VCaP (cell line): ENCODE results near the gene JAG2.

ENCODE experiments used
- H3K27ac ChIP-seq: fragments of 450-650 bp; 2 replicates; pipeline ENCODE4 v1.5.1; 2017
- TF ChIP-seq, protein P1 (sequence below): fragments of 450-650 bp; conservative IDR thresholded peaks from 2 replicates; pipeline ENCODE4 v1.5.1; 2017; ENCODE audit warnings: mild to moderate bottlenecking, moderate library complexity

JAG2 gene

DNA sequence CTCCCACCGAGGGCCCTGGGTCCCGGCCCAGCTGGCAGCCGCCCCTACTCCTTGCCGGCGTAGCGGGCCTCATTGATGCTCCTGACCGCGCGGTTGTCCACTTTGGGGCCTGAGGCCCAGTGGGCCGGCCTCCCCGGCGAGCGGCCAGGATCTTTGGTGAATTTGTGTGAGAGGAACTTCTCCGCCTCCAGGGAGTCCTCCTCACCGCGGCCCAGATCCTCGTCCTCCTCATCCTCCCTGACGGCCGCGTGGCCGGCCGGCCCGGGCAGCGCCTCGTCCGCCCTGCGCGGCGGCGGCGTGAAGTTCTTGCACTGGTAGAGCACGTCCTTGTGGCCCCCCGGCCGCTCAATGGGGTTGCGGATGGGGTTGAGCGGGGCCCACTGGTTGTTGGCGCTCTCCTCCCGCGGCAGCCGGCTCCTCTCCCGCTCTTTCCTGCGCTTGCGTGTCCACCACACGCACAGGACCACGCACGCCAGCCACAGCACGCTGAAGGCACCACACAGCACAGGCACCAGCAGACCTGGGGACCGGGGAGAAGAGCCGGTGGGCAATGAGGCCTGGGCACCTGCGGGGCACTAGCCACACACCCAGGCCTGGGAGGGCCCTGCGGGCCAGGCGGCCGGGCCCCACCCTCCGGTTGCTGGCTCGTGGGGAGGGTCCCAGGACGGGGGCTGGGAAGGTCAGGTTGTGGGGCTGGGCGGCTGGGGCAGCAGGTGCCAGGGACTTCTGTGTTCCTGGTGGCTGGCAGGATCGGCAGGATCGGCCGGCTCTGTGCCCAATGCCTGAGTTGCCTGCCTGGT is 25.7 kb downstream of the JAG2 start:
- TF ChIP-seq, protein P1, sequence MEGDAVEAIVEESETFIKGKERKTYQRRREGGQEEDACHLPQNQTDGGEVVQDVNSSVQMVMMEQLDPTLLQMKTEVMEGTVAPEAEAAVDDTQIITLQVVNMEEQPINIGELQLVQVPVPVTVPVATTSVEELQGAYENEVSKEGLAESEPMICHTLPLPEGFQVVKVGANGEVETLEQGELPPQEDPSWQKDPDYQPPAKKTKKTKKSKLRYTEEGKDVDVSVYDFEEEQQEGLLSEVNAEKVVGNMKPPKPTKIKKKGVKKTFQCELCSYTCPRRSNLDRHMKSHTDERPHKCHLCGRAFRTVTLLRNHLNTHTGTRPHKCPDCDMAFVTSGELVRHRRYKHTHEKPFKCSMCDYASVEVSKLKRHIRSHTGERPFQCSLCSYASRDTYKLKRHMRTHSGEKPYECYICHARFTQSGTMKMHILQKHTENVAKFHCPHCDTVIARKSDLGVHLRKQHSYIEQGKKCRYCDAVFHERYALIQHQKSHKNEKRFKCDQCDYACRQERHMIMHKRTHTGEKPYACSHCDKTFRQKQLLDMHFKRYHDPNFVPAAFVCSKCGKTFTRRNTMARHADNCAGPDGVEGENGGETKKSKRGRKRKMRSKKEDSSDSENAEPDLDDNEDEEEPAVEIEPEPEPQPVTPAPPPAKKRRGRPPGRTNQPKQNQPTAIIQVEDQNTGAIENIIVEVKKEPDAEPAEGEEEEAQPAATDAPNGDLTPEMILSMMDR, result no peak
- H3K27ac ChIP-seq, result no peak overlapping the region

DNA sequence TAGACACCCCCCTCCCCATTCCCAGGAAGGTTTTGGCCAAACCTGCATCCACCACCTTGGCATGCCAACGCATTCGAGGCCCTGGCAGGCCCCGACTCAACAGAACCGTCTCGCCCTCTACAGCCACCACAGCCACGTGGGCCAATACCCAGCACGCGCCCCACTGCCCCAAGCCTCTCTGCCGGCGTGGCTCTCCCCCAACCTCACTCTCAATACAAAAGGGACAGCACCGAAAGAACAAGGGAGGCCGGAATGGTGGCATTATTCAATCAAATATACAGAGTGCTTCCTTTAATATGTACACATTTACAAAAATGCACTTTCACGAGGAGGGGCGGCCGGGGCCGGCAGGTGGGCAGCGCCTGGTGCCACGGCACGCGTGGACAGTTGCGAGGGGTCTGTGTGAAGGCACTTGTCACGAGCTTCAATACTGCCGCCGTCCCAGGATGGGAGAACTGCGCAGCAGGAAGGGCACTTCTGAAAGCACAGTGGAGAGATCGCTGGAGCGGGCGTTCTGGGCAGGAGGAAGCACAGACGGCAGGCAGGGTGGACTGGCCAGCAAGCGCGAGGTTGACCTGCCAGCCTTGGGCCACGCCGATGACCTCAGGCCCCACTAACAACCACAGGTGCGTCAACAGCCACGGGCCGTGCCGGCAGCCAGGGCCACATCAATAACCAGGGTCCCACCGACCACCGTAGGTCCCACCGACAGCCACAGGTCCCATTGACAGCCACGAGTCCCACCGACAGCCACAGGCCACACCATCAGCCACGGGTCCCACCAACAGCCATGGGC is 26.9 kb downstream of the JAG2 start:
- TF ChIP-seq, protein P1, result no peak

DNA sequence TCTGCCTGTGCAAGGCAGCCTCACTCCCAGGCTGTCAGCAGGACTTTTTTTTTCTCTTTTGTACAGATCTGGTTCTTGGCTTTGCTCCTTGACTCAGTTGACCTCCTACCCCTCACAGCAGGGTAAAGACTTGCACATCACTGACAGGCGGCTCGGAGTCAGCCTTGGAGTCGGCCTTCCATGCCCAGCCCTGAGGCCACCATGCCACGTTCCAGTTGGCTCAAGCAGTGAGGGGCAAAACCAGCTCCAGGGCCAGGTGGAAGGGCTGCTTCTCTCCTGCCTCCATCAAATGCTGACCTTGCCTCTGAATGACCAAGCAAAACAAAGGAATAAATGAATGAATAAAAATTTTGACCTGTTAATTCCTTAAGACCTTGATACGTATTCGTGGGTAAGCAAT is 27.6 kb downstream of the JAG2 start:
- TF ChIP-seq, protein P1, result no peak
- no peak overlapping the region for H3K27ac ChIP-seq

More for the DNA sequence above, 26.9 kb downstream of the JAG2 start:
- H3K27ac ChIP-seq, result no peak overlapping the region

DNA sequence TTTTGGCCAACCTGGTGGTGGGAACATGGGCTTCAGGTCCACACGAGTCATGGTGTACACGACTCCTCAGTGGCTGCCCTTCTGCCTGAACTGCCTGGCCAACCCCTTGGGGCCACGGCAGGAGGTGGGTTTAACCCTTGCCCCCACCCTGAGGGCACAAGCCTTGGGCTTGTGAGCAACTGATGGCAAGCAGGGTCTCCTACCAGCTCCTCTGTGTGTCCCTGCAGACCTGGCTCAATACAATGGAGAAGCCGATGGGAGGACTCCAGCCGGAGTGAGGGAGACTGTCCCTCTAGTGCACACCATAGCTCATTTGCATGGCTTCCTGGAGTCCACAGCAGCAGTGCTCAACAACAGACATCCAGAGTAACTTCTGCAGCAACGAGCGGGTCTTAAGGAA is 28.0 kb downstream of the JAG2 start:
- no peak overlapping the region for H3K27ac ChIP-seq
- TF ChIP-seq, protein P1, result no peak

DNA sequence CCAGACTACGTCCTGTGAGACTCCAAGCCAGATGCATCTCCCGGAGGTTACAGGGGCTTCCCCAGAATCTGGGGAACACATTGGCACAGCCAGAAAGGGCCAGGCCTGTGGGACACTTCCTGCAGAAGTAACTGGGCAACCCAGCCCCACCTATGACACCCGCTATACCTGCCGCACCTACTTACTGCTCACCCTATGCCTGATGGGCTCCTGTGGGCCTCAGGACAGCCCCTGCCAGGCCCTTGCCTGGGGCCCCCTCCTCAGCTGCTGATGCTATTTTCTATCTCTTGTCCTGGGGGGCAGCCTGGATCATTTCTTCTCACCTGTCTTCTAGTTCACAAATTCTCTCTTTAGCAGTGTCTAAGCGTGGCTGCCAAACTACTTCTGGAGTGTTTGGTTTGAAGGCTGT is 28.7 kb downstream of the JAG2 start:
- no peak overlapping the region for H3K27ac ChIP-seq
- TF ChIP-seq, protein P1, result no peak

DNA sequence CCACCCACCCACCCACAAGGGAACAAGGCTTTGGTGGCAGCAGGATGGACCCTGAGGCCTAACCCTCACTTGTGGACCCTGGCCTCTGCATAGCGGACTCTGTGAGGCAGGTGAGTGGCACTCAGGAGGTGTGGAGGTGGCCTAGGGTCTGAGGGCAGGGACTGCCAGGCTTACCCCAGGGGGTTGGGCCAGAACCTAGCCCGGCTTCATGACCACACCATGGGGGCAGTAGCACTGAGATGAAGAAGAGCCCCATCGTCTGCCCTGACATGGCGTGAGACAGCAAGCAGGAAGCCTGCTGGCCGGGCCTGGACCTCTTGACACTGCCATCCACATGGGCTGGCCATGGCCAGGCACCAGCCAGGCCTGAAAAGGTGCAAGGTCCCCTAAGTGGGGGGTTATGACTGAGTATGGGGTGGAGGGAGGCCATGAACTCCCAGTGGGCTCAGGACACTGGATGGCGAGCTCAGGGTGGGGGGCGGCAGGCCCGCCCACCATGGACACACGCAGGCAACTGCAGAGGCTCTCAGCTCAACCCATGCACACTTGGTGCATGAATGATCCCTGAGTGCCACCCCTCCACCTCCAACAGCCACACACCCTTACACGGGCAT is 29.3 kb downstream of the JAG2 start:
- H3K27ac ChIP-seq, result no peak overlapping the region
- TF ChIP-seq, protein P1, result no peak

DNA sequence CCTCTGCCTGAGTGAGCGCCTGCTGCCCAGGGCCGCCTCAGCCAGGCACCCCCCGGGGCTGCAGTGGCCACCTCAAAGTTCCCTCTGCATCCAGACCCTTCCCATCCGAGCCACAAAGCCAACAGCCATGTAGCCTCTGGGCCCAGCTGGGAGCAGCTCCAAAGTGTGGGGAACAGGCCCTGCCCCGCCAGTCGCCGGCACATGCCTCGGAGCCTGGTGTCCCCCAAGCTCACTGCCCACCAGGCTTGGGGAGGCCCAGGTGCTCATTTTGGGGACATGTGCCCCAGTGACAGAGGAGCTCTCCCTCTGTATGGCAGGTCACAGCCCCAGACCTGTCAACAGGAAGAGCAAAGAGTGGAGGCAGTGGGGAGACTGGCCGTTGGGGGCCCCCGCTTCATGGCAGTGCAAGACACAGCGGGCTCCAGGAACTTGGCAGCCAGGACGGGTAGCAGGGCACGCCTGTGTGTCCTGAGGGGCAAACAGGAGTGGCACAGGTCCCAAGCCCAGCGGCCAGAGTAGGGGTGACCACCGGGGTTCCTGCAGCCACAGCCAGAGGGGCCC is 29.9 kb downstream of the JAG2 start:
- no peak overlapping the region for H3K27ac ChIP-seq
- TF ChIP-seq, protein P1, result no peak
